Stimulated activated CD8-positive, alpha-beta memory T cell treated with anti-CD3 and anti-CD28 coated beads, Interleukin-7, amount 100 ng/mL, for 24 hours (primary cell): ENCODE results near the gene KRTAP5-7.

Experiments
- DNase-seq: peaks from one replicate; pipeline ENCODE4 v3.0.0-alpha.2; 2020; ENCODE audit warnings: low read depth

KRTAP5-7 gene

GRCh38 chr11:71496421-71496820 is 30.6 kb upstream of the KRTAP5-7 start:
- DNase-seq, result no peak

DNA sequence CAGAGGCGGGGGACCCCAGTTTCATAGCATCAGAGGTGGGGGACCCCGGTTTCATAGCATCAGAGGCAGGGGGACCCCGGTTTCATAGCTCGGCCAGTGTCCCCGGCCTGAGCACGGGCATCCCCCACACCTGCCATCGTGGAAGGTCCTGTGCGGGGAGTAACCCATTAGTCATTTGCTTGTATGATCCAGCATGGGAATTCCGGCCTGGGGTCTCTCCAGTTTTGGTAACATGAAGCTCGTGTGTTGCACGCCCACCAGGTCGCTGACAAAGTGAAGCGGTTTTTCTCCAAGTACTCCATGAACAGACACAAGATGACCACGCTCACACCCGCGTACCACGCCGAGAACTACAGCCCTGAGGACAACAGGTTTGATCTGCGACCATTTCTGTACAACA is 29.0 kb upstream of the KRTAP5-7 start:
- no peak for DNase-seq

DNA sequence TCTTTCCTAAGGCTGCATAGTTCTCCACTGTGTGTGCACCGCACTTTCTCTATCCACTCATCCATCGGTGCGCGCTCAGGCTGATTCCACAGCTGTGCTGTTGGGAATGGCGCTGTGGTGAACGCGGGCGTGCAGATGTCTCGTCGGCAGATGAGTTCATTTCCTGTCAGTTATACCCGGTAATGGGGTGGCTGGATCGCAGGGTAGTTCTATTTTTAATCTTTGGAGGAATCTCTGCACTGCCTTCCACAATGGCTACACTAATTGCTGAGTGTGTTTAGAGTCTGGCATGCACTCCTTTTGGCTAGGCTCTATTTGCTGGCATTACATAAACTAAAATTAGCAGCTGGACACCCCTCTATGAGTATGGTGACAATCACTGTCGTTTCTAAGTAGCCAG is 27.9 kb upstream of the KRTAP5-7 start:
- DNase-seq, result no peak

GRCh38 chr11:71499546-71499945 is 27.5 kb upstream of the KRTAP5-7 start:
- no peak for DNase-seq

DNA sequence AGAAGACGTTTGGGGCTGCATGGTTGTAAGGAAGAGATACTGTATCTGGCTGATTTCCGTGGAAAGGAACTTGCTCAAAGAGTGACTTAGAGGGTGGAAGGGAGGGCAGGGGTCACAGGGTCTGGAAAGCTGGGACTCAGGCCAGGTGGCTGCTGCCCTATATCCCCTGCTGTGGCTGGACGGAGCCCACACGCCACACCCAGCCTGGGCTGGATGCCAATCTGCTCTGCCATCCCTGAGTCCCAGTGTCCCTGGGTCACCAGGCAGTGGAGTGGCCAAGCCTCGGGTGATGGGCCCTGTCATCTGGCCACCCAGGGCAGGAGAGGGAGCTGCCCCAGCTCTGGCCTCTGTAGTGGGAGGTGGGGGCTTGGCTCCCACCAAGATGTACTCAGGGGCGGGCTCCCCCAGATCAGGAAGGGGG is 26.5 kb upstream of the KRTAP5-7 start:
- no peak for DNase-seq

GRCh38 chr11:71501071-71501985 is 25.7 kb upstream of the KRTAP5-7 start:
- no peak for DNase-seq

DNA sequence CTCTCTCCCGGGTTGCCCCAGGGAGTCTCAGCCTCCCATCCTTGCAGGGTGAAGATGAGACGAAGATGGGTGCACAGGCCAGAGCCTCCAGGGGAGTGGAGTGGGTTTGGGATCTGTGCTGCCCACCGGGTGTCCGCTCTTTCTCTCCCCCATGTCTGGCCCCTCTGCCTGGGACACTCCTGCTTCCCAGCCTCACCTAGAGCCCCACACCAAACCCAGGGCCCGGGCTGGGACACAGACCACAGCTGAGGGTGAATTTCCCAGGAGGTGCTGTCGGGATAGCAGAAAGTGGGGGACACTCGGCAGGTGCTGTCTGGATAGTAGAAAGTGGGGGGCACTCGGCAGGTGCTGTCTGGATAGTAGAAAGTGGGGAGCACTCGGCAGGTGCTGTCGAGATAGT is 25.0 kb upstream of the KRTAP5-7 start:
- no peak for DNase-seq

DNA sequence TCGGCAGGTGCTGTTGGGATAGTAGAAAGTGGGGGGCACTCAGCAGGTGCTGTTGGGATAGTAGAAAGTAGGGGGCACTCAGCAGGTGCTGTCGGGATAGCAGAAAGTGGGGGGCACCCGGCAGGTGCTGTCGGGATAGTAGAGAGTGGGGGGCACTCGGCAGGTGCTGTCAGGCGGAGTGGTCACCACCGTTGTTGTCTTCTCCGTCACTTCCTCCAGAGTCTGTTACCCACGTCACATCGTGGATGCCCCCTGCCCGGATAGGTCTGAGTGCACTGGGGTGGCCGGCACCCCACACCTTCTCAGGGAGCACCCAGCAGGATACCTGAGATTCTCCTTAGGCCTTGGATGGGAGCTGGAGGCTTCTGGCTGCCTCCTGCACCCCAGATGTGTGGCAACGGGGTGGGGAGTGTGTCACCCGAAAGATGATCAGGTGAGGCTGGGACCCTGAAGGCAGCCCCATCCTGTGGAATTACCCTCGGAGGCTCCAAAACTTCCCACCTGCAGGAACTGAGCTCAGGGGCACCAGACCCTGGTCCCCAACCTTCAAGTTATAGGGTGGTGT is 24.1 kb upstream of the KRTAP5-7 start:
- no peak for DNase-seq

- DNase-seq, result no peak
Observed at GRCh38 chr11:71504531-71504930, 22.5 kb upstream of the KRTAP5-7 start.

GRCh38 chr11:71505001-71505400 is 22.1 kb upstream of the KRTAP5-7 start:
- no peak for DNase-seq

DNA sequence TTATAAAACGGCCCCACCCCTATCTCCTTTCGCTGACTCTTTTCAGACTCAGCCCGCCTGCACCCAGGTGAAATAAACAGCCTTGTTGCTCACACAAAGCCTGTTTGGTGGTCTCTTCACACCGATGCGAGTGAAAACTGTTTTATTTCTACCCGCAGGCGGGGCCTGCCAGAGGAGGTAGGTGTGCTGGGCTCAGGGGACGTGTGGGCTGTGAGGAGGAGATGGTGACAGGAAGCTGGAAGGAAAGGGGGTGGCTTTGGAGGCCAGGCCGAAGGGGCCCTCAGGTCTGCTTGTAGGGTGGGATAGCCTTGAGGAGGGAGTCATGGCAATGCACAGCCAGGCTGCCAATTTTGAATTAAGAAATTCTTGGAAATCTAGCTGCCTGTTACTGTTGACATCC is 21.3 kb upstream of the KRTAP5-7 start:
- no peak for DNase-seq

GRCh38 chr11:71507102-71507501 is 20.0 kb upstream of the KRTAP5-7 start:
- DNase-seq, result no peak

GRCh38 chr11:71518506-71519471 is 8.3 kb upstream of the KRTAP5-7 start:
- no peak for DNase-seq

GRCh38 chr11:71519546-71519945 is 7.5 kb upstream of the KRTAP5-7 start:
- DNase-seq, result no peak

DNA sequence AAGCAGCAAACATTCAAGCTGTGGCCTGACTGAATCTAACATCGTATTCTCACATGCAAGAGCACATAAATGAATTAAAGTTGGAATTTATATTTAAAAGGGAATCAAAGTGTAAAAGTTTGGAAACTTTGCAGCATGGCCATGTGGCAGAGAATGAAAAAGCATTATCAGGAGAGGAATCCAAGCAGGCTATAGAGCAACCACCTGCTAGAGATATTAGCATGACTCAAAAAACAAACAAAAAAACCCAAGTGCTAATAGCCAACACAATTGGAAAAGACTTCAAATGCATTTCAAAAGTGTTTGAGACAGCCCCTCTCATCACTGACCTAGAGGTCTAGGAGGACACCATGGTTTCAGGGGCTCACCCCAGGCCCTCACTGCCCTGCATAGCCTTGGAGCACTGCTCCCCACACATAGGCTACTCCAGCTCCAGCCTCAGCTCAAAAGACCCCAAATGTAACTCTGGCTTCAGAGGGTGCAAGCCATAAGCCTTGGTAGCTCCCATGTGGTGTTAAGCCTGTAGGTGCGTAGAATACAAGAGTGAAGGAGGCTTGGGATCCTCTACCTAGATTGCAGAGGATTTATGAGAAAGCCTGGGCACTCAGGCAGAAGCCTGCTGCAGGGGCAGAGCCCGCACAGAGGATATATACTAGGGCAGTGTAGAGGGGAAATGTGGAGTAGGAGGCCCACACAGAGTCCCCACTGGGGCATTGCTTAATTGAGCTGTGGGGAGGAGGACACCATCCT is 1.7 kb upstream of the KRTAP5-7 start:
- DNase-seq, result no peak

- DNase-seq, result no peak
Observed at GRCh38 chr11:71525938-71526495, 1.1 kb upstream of the KRTAP5-7 start.

DNA sequence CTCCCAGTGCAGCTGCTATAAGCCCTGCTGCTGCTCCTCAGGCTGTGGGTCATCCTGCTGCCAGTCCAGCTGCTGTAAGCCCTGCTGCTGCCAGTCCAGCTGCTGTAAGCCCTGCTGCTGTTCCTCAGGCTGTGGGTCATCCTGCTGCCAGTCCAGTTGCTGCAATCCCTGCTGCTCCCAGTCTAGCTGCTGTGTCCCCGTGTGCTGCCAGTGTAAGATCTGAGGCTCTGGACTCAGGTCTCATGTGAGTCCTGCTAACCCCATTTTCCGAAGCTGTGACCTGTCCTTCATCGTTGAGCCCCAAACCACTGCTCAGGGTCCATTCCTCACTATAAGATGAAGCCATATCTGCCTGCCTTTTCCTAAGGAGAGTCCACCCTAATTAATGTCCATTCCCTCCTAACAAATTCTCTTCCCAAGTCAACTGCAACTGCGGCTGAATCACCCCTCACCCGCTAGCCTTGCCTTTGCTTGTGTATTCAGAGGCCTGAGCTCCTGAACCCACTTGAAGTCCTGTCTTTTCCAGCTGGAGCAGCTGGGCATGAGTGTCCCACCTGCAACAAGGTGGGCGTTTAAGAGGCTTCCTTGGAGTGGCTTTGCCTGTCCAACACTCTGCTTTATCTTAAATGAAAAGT is 626 bp downstream of the KRTAP5-7 start:
- no peak for DNase-seq

DNA sequence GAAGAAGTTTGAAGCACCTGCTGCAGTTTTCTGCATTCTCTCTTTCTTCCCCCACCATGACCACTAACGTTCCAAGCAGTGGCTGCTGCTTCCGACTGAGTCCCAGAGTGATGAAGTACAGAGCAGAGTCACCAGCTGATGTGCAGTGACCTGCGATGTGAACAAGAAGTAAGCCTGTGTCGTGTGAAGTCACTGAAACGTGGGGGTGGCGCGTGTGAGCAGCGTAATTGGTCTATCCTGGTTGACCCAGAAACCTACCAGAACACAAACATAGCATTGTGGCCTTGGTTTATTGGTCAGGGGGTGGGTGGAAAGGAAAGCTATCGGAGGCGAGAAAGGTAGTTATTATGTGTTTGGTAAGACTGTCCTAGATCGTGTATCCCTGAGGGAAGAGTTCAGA is 3.5 kb downstream of the KRTAP5-7 start:
- no peak for DNase-seq

DNA sequence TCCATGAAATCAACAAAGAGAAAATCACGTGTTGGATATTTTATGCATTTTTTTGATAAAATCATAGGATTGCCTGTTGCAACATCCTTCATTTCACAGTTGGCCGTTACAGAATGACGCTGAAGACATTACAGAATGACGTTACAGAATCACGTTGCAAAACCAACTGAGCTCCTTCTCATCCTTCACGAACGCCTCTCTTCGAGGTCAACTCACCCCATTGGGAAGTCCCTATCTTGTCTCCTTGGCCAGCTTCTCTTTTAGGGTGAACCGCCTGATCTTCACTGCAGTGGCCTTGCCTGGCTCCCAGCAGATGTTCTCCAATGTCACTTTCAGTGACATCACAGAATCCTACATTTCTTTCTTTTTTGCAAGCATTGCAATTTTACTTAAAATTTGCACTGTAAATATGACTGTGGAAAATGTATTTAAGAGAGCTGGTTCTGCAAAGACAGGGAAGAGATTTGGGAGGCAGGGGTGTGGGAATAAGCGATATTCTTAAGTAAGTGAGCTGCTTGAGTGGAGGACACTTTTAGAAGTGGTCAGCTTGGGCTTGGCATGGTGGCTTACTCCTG is 5.1 kb downstream of the KRTAP5-7 start:
- DNase-seq, result no peak
